Stimulated activated CD4-positive, alpha-beta T cell treated with anti-CD3 and anti-CD28 coated beads, Interleukin-12 subunit alpha, Interleukin-12 subunit beta, amount 100 ng/mL, for 48 hours (primary cell): ENCODE data around the gene ARID5B.
"Not testable (repeated sequence)": the region's sequence is repeated elsewhere in the genome, so short reads cannot be mapped to it uniquely, and the experiment has no call there.

ENCODE experiments used
- DNase-seq, 3 donors: peaks; one replicate each; pipeline ENCODE4 v3.0.0-alpha.2; 2020; ENCODE audit warnings: low read depth in 2 of 3, low spot score in 1 of 3

ARID5B gene

DNA sequence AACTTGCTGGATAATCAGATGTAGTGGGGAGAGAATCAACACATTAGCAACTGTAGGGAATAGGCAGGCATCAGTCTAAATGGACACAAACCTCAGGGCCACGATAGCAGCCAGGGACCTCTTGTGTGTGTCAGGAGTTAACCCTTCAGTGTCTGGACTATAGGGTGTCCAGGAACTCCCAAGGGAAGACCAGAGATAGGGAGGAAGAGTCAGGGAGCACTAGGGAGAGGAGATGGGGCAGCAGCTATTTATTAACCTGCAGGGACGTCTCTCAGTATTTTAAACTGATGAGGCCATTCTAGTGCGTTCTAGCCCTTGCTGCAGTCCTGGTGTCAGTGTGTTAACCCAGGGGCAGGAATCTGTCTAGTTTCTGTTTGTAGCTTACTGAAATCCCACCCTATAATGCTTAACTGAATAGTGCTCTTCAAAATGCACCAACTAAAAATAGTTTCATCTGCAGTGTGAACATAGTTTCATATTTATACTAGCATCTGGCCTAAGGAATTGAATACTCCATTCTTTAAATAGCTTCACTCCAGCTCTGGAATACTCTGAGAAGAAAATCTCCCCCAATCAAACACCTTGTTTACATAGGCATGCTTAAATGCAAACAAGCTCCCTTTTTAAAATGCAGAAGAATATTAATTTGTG lies 62.7 kb downstream of the ARID5B start:
- DNase-seq, result no peak

DNA sequence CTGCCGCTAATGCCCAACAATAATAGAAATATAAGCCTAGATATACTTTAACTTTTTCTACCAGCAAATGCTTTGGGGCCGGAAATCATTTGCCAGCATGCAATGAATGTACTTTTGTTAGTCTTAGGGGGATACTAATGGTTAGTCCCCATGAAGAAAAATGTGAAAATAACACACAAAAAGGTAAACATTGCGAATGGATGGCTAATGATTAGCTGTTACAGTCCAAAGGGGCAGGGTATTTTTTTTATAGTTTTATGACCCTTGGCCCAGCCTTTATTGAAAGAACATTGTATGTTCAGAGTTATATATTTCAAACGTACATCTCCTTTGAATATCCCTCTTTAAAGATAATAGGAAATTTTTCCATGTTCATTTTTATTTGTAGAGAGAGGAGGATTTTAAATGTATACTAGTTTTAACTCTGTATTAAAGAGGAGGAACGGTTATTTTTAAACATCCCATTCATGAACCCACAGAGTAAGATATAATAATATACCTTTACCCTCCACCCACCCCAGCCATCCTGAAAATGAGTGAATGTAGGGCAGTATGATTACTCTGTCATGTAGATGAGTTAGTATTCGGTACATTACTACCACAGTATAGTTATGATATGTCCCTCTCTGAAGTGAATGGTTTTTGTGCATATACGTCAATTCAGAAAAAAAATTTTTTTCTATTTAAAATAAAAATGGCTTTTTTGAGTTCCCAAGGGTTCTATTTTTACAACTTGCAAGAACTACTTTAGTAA lies 63.6 kb downstream of the ARID5B start:
- DNase-seq, result no peak

DNA sequence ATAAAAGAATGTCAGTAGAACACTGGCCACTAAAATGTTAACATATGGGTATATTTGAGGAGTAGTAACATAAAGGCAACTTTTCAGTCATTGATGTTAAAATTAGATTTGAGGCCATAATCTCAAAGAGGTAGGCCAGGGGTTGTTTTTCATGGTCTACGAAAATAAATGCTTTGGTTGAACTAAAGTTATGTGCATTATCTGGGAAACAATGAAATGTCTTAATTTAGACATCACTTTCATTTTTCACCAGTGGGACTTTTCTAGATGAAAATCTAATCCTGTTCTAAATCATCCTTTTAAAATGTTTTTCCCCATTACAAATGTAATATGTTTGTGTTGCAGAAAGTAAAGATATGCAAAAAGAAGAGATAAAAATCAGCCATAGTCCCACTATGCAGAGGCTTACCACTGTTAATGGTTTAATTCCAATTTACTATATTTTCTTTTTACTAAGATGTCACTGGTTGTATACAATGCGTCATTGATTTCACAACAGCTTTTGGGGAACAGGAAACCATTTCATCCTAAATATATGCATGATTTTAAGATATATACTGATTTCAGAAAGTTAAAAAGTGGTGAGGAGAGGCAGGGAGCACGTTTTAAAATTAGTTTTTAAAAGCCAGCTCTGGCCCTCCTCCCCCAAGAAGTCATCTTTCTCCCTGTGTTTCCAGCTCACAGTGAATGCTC lies 64.3 kb downstream of the ARID5B start:
- no peak for DNase-seq

DNA sequence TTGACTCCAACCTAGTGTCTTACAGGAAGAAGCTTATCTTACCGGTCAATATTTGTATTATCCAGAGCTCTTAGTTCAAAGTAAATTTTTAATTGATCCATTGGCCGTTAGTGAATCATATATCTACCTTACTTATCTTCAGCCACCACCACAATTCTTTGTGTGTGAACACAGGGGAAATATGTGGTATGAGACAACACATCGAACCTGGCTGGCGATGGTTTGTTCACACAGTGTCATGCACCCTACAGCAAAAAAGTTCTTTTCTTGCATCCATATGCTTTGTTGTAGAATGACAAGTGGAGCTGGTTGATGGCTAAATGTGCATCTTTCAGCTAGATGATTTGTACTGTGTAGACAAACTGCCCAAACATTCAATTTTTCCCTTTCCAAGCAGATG lies 65.8 kb downstream of the ARID5B start:
- DNase-seq, result no peak

DNA sequence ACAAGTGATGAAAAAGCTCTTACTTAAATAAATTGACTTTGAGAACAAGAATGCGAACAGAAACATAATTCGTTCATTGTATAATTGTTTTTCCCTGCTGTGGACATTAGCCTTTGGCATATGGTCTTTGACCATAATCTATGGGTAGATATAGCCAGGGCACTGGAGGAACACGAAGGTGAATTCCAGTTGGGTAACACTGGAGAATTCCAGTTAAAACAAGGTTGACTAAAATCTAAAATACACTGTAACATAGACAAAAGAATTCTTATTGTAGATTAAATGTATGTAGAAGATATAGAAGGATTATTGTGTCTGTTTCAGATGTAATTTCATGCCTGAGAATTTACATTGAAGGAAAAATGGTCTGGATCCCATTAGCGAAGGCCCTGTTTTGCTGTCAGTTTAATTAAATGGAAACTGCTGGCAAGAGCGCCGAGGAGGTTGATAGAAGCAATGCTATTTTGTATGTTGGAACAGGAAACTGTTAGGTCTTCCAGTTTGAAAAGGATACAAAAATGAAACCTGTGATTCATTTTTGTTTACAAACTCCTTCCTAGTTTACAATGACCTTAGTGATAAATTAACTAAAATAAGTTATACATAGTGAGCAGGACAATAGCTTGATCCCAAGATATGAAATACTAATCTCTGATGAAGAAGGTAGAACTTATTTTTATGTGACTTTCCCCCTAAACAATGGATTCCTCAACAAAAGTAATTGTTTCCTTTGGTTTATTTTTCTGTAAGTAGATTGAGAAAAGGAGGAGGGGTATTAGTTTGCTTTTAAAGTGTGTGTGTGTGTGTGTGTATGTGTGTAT lies 68.9 kb downstream of the ARID5B start:
- no peak for DNase-seq

DNA sequence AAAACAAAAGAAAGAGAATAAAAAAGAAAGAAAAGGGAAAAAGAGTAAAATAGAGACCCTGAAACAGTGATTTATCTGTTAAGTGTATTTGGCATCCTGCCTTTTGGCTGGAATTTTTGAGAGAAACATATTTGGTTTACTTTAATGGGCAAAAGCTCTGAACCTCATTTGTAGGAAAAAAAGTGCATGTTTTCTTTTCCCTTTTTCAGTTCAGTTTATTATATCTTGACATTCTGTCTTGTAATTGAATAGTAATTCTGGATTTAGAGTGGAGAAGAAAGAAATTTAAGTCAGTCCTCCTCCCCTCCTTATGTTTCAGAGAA lies 69.5 kb downstream of the ARID5B start:
- DNase-seq, result no peak

DNA sequence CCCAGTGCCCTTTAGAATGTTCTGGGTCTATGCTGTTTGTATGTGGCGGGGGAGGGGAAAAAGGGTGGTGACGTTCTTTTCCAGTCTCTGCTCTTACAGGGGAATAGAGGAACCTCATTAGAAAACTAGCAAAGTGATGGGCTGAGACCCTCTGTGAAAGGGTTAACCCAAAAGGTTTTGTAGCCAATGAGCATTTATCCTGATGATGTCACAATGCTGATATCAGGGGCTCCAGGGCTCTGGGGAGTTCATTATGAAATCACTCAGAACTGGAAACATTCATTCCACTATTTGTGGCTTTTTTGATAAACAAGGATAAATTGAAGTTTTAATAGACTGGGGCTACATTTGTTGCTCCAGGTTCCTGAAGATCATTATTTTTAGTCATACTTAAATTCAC lies 71.7 kb downstream of the ARID5B start:
- DNase-seq, result no peak

DNA sequence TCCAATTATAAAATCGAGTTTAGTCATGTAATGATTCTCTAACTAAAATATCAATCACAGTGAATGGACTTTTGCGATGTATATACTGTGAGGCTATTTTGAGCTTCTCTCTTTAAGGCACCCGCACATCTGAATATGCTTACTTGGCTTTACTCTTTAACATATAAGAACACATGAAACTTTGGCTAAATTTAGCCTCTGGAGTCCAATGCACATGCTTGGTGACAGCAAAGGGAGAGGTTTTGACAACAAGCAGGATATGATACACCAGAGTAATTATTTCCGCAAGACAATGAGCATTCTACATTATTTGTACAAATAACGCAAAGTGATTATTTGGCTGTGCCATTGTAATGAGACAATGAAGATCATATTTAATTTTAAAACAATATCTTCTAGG lies 72.4 kb downstream of the ARID5B start:
- DNase-seq, result no peak

DNA sequence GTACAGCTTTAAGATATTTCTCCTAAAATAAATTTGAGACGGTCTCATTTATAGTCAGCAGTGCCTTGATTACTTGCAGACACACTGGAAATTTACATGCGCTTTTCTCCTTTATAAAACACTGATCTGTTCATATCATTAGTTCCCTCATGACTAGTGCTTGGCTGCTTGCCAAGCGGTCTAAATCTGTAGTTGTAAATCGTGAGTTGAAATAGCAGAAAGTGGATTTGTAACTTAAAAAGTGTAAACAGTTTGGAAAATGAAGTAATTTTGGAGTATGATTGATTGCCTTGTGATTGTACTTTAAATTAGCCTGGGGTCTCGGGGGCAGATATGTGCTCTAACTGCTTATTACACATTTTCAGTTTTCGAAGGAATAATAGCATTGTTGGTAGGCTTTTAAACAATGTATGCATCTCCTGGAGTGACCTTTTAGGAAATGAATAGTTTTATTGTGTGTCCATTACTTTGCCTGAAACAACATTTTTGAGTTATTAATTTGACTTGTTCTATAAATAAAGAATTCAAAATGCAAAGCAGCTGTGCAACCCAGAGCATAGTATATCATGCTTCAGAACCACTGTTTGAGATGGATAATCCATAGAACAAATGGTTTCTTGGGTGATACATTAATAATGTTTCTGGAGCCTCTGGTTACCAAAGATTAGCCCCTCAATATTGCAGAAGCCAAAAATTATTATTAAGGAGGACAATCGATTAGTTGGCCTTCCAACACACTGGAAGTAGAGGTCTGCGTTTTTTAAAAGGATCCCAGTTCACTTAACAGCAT lies 73.3 kb downstream of the ARID5B start:
- DNase-seq, result no peak

DNA sequence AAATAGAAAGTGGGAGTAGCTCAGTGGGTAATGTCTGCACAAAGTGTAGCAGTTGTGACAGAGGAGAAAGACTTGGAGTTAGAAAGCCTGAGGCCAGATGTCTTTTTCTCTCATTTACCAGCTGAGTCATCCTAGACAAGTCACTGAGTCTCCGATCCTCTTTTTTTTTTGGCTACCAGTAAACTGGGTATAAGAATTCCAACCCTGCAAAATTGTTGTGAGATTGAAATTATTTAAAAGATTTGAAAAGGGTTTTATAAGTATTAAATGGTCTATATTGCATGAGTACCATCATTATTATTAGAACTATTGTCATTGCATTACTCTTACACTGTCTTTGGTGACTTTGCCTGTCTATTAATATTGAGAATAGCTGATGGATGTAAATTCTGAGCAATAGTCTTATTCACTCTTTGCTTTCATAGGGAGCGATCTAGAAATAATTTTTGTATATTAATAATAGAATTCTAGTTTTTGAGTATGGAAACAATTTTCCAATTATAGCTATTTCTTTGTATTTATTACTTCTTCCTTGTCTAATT lies 74.0 kb downstream of the ARID5B start:
- DNase-seq, result no peak

DNA sequence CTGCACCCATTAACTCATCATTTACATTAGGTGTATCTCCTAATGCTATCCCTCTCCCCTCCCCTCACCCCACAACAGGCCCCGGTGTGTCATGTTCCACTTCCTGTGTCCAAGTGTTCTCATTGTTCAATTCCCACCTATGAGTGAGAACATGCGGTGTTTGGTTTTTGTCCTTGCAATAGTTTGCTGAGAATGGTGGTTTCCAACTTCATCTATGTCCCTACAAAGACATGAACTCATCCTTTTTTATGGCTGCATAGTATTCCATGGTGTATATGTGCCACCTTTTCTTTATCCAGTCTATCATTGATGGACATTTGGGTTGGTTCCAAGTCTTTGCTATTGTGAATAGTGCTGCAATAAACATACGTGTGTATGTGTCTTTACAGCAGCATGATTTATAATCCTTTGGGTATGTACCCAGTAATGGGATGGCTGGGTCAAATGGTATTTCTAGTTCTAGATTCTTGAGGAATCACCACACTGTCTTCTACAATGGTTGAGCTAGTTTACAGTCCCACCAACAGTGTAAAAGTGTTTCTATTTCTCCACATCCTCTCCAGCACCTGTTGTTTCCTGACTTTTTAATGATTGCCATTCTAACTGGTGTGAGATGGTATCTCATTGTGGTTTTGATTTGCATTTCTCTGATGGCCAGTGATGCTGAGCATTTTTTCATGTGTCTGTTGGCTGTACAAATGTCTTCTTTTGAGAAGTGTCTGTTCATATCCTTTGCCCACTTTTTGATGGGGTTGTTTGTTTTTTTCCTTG lies 75.6 kb downstream of the ARID5B start:
- DNase-seq, result not testable (repeated sequence)

DNA sequence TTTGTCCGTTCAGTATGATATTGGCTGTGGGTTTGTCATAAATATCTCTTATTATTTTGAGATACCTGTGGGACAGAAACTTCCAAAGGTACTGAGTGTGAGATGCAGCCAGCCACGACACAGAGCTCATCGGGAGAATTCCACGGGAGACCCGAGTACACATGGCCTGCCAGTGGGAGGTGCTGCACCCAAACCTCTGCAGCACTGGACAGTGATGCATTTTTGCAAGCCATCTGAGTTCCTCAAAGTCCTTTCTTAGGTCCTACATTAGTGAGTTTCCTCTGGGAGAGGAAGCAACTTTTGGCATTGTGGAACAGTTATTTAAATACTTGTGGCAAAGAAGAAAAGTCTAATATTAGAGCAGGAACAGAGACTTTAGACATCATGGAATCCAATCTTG lies 77.5 kb downstream of the ARID5B start:
- DNase-seq, result no peak

DNA sequence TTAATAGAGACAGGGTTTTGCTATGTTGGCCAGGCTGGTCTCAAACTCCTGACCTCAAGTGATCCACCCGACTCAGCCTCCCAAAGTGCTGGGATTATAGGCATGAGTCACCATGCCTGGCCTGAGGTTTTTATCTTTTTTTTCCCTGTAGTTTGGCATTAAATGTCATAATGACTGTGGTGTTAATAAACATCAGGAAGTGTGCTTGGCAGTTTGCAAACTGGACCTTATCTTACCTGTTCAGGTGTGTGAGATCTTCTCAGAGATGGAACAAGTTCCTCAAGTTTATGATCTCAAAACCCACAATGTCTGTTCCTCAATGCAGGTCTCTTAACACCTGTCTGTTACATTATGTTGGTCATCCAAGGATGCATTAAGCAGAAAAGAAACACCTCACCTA lies 80.0 kb downstream of the ARID5B start:
- no peak for DNase-seq

DNA sequence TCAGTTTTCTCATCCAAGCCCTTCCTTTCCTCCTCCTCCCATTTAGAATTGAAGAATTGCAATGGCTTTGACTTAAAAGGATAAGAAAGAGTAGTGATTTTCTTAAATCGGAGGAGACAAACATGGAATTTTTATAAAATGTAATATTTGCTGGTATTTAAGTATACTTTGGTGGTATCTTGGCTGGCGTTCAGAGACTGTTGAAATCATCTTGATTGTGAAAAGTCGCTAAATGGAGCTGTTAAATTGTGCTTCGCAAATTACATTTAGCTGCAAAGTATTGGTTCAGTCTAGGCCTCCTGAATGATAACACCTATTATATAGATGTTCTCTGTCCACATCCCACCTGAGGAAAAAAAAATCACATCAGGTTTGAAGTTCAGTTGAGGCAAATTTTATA lies 81.8 kb downstream of the ARID5B start:
- no peak for DNase-seq

DNA sequence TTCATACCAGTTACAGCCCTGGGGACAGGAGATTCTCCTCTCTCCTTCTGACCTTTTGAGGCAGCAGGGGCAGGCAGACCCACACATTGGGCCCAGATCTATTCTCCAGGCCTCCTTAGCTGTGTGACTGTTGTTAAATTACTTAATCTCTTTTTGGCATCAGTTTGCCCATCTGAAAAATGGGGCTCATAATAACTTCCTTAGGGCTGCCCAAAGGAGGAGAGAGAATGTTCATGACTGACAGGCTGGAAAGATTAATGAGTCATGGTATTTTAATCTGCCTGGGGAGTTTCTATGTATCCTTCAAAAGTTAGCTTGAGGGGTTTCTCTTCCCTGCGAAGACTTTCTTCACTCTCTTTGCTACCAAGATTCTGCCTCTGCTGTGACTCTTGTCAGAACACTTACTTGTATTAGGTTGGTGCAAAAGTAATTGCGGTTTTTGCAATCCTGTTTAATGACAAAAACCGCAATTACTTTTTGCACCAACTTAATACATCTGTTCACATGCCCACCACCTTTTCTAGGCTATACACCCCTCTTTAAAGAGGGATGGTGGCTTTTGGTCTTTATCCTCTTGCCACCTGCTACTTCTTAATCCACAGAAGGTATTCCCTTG lies 83.4 kb downstream of the ARID5B start:
- DNase-seq, result no peak

DNA sequence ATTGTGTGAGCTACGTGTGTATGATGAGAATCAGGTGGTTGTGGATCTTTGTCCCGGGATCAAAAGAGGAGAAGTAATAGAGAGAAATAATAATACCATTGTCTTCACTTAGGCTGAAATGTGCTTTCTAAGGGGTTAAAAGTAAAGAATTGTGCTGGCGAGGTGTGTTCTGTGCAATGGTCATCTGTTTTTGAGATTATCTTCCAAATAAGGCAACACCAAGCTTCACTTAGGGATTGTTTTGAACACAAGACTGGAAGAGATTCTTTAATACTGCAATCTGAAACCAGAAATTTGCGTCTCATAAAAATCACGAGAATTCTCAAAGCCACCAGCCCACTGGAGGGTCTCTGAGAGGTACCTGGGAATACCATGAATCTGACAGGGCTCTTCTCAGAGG lies 84.2 kb downstream of the ARID5B start:
- no peak for DNase-seq

DNA sequence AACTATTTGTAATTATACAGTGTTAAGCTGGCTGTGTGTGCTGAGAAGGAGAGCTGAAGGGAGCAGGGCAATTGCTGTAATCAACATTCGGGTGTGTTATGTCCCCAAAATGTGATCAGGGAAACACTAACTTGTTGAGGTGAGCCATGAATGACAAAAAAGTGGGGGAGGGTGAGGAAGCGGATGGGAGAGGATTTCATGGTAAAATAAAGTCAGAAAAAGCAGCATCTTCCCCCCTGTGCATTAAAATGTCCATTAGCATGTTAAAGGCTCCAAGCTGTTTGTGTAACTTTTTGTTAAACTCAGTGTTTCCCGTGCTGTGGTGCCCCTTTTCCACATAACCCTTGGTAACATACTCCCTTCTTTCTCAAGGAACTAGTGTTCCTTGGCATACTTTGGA lies 84.9 kb downstream of the ARID5B start:
- no peak for DNase-seq

DNA sequence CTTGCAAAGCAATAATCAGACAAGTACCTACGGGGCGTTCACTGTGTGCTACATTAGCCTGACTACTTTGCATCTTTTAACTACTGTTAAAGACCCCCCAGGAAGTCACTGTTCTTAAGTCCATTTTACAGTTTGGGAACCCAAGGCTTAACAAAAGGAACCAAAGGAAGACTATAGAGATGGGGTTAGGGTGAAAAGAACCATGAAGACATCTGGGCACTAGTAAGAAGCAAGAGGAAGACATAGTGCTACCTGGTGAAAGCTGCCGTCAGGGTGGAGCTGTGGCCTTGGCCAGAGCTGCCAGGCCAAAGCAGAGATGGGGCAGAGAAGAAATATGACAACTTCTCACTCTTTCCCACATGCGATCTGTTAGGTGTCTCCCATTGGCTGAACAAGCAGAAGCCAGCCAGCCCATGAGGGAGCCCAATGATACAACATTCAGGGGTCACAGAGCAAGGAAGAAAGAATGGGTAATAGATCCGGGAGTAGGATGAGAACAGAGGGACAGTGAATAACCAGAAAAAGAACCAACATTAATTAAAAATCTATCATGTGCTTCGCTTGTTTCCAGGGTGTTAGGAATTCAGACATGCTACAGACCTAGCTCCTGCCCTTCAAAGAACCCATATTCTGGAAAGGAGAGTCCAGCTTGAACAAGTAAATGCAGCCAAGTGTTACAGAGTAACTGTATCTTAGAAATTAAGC lies 85.4 kb downstream of the ARID5B start:
- no peak for DNase-seq

DNA sequence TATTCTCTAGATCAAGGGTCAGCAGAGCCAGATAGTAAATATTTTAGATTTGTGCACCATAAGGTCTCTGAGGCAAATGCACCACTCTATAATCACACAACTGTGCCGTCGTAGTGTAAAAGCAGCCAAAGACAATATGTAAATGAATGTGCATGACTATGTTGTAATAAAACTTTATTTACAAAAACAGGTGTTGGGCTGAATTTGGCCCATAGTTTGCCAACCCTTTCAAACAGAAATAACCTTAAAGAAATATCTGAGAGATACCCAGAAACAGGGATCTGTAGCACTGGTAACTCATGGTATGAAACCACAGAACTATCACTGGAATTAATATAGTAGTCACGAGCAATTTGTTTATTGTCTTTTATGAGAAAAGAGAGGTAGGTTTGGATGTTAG lies 86.0 kb downstream of the ARID5B start:
- no peak for DNase-seq
